Type B pancreatic cell (in vitro differentiated cells): ENCODE data around the gene OR51B6. TPM values are rescaled to one million over a fixed set of nuclear protein-coding genes. Genes with fewer than 3 reads are reported as not detected.
"Not testable (repeated sequence)": the region's sequence is repeated elsewhere in the genome, so short reads cannot be mapped to it uniquely, and the experiment has no call there.

Experiments used
- DNase-seq: peaks from one replicate; pipeline ENCODE4 v3.0.0; 2021; ENCODE audit warnings: mixed read lengths; ENCODE audit not compliant: unreplicated experiment; ENCODE audit errors: extremely low spot score
- H3K27ac Mint-ChIP-seq: 2 replicates; pipeline ENCODE4 v1.8.0; 2021; ENCODE audit warnings: mild to moderate bottlenecking, mixed read lengths
- H3K27me3 Mint-ChIP-seq: 2 replicates; pipeline ENCODE4 v1.8.0; 2021; ENCODE audit warnings: mixed read lengths
- H3K36me3 Mint-ChIP-seq: 2 replicates; pipeline ENCODE4 v1.8.0; 2021; ENCODE audit warnings: mixed read lengths
- H3K4me1 Mint-ChIP-seq: one replicate; pipeline ENCODE4 v1.8.0; 2021; ENCODE audit warnings: mixed read lengths; ENCODE audit not compliant: unreplicated experiment
- H3K4me3 Mint-ChIP-seq: 2 replicates; pipeline ENCODE4 v1.8.0; 2021; ENCODE audit warnings: mild to moderate bottlenecking, mixed read lengths
- H3K9me3 Mint-ChIP-seq: 2 replicates; pipeline ENCODE4 v1.8.0; 2021; ENCODE audit warnings: mixed read lengths
- CTCF ChIP-seq: fragments of 200-600 bp; sonication (generic); conservative IDR thresholded peaks from 2 replicates; pipeline ENCODE4 v1.5.0; 2021; ENCODE audit warnings: antibody characterized with exemption, mild to moderate bottlenecking
- total RNA-seq: library from RNA; stranded (reverse); gene quantifications from 2 replicates; pipeline ENCODE4 v1.2.1, GENCODE V29; 2021; ENCODE audit warnings: low replicate concordance

The OR51B6 gene
- total RNA-seq, 1 donor from 2014 or later: not detected

DNA sequence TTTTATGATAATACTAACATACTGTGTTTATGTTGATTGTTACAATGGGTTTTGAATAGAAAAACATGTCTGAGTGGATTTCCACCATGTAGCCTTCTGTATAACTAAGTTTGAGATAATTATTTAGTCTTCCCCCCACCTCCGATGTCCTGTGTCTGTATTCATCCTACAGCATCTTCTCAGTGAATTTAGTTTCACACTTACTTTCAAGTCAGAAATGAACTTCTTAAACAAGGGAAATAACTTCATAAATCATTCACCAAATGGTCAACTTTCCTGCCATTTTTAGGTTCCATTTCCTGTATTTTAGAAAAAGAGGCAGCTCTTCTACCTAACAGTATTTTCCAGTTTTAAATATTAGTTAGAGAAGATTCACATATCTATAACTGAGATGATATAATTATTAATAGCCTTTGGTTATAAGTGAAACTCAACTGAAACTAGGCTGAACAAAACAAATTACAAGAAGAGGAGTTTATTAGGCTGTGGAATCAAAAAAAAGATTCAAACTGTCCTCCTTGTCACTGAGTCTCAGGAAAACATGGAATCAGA lies 11.5 kb upstream of the OR51B6 start:
- no peaks in the 10 kb centered on the region for H3K9me3 Mint-ChIP-seq
- H3K36me3 Mint-ChIP-seq: no peaks in the 10 kb centered on the region
- H3K27ac Mint-ChIP-seq: no peak overlapping the region
- no peak for TF ChIP-seq CTCF
- no peaks in the 10 kb centered on the region for H3K4me1 Mint-ChIP-seq
- no peak overlapping the region for H3K4me3 Mint-ChIP-seq
- no peaks in the 10 kb centered on the region for H3K27me3 Mint-ChIP-seq
- no peak for DNase-seq

DNA sequence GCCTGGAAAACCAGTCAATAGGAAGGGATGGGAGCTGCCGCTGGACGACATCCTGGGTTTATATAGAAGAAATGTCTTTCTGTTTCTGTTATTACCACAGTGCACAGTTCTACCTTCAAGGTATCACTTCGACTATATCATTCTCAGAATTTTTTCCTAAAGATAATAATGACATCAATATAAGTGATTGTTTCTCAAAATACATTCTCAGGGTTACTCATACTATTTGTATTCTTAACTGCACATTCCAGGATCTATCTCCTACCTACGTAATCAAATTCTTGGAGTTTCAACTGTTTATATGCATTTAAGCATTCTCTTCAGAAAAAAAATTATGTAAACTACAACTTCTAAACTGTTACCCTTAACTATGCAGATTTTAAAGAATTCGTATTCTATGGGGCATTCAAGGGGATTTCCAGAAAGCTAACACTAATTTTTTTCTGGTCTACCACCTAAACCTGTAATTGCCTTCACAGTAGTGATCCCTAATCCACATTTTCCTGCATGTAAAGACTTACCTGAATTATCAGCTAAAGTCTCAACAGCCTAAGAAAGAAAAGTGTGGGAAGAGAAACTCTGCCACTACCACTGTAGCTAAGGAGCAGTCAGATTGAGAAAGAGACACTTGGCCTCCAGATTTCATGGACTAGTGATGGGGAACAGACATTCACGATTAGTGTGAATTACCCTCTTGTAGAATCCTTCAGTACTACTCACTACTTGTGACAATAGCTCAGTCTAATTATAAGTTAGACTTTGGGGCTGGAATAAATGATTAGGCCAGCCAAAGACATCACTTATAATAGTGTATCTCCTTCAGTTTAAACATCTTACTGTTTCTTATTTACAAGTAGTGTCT lies 7.6 kb upstream of the OR51B6 start, which contains the start of gene OR51B5:
TSS of gene OR51B5 (minus strand) at position 51 of the 862 bp plus-strand sequence. CDS start at position 51, 0 bp downstream.
- Mint-ChIP-seq H3K9me3 (no peaks in the 10 kb centered on the region), H3K4me3 (no peak within 1 kb of the TSS), H3K27me3 (peaks cover 15% of the 10 kb centered on the region), H3K36me3 (no peaks in the 10 kb centered on the region), H3K27ac (no peak within 1 kb of the TSS), H3K4me1 (no peaks in the 10 kb centered on the region)
- no peak for DNase-seq
- no peak for TF ChIP-seq CTCF

DNA sequence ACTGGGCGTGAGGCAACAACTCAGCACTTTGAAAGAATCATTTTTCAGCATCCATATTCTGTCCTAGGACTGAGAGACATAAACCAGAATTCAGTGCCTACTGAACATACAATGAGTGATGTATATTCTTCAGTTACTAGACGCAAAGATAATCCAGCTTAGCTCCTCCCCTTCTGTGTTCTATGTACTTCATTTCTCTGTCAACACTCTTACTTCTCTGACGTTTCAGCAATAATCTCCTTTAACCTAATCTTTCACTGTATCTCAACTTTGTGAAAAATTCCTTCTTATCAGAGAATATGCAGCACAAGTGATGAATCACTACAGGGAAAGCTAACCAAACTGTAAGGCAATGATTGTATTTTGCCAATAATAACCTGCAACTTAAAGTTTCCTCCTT lies 5.5 kb upstream of the OR51B6 start:
- Mint-ChIP-seq H3K4me1 (no peaks in the 10 kb centered on the region), H3K27ac (no peak overlapping the region), H3K36me3 (no peaks in the 10 kb centered on the region), H3K27me3 (peaks cover 19% of the 10 kb centered on the region), H3K9me3 (no peaks in the 10 kb centered on the region), H3K4me3 (no peak overlapping the region)
- TF ChIP-seq CTCF: no peak
- no peak for DNase-seq

DNA sequence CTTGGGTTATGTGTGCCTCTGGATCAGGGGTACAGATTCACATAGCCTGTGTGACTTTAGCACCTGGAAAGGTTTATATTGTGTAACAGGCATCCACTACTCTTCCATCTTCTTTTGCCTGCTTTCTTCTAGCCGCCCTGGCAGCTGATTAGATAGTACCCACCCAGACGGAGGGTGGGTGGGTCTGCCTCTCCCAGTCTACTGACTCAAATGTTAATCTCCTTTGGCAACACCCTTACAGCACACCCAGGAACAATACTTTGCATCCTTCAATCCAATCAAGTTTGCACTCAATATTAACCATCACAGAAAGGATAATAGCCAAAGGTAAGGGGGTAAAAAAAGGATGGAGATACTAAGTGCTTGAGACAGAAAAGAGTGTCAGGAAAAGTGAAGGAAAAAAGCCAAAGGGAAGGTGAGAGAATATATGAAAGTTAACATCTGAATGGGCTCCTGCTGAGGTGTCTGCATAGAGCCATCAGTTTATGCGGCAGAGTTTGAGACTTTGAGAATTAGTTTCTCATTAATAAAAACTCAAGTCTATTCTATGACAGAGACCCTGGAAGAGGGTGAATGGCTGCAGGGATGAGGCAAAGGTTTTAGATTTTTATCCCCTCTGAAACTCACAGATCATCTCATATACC lies 2.6 kb upstream of the OR51B6 start:
- no peaks in the 10 kb centered on the region for H3K4me1 Mint-ChIP-seq
- H3K36me3 Mint-ChIP-seq: no peaks in the 10 kb centered on the region
- no peak for DNase-seq
- no peak for TF ChIP-seq CTCF
- H3K27me3 Mint-ChIP-seq: peaks cover 19% of the 10 kb centered on the region
- no peaks in the 10 kb centered on the region for H3K9me3 Mint-ChIP-seq
- no peak overlapping the region for H3K27ac Mint-ChIP-seq
- H3K4me3 Mint-ChIP-seq: no peak overlapping the region

- Mint-ChIP-seq H3K27ac (no peak overlapping the region), H3K9me3 (no peaks in the 10 kb centered on the region), H3K4me3 (no peak overlapping the region), H3K36me3 (no peaks in the 10 kb centered on the region), H3K27me3 (peaks cover 19% of the 10 kb centered on the region), H3K4me1 (no peaks in the 10 kb centered on the region)
- DNase-seq: no peak
- no peak for TF ChIP-seq CTCF
Observed at GRCh38 chr11:5349550-5349949, 1.8 kb upstream of the OR51B6 start.

DNA sequence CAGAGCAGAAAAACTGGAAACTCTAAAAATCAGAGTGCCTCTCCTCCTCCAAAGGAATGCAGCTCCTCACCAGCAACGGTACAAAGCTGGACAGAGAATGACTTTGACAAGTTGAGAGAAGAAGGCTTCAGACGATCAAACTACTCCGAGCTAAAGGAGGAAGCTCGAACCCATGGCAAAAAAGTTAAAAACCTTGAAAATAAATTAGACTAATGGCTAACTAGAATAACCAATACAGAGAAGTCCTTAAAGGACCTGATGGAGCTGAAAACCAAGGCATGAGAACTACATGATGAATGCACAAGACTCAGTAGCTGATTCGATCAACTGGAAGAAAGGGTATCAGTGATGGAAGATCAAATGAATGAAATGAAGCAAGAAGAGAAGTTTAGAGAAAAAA lies 4.7 kb downstream of the OR51B6 start:
- not testable (repeated sequence) for H3K27ac Mint-ChIP-seq, H3K9me3 Mint-ChIP-seq, H3K4me3 Mint-ChIP-seq, DNase-seq, H3K36me3 Mint-ChIP-seq, H3K27me3 Mint-ChIP-seq, H3K4me1 Mint-ChIP-seq
